PC-9 (cell line): ENCODE data around the gene ARF3.
A peak's percentile ranks its signal among the peaks of the same experiment; 100 is the strongest.

Experiments used
- CTCF ChIP-seq: fragments of 200-600 bp; sonication (generic); conservative IDR thresholded peaks from 2 replicates; pipeline ENCODE4 v1.6.1; 2017; ENCODE audit warnings: mixed run types, antibody characterized with exemption, mild to moderate bottlenecking, moderate library complexity
- EZH2 ChIP-seq: fragments of 200-600 bp; sonication (generic); IDR thresholded peaks from 2 replicates; pipeline ENCODE4 v1.8.0; 2017; ENCODE audit warnings: antibody characterized with exemption, low read depth

- TF ChIP-seq EZH2 (0 out of 2 replicates have a peak, but pooled peaks have one; percentile 11), CTCF (no peak)
Measured at GRCh38 chr12:48978741-48979601, 21.7 kb upstream of the ARF3 start.
